H9 (cell line): Measurements from ENCODE around the gene ADAD2. TPM values are rescaled to one million over a fixed set of nuclear protein-coding genes. Genes with fewer than 3 reads are reported as not detected.
A peak's percentile ranks its signal among the peaks of the same experiment; 100 is the strongest.

Source experiments
- DNase-seq: peaks from one replicate; pipeline ENCODE4 v3.0.0-alpha.2; 2017
- H2AFZ ChIP-seq: one replicate; pipeline ENCODE4 v1.6.1; 2013; ENCODE audit warnings: mild to moderate bottlenecking, low read length, control low read depth, moderate library complexity
- H2AK5ac ChIP-seq: 2 replicates; pipeline ENCODE4 v1.6.1; 2013; ENCODE audit warnings: low read length, control low read depth, mixed read lengths; ENCODE audit not compliant: insufficient read length
- H2BK120ac ChIP-seq: one replicate; pipeline ENCODE4 v1.6.1; 2013; ENCODE audit warnings: low read depth, mild to moderate bottlenecking, low read length, control low read depth, inconsistent platforms; ENCODE audit not compliant: poor library complexity, severe bottlenecking
- H2BK12ac ChIP-seq: 2 replicates; pipeline ENCODE4 v1.6.1; 2013; ENCODE audit warnings: low read length, control low read depth, mixed read lengths, low read depth; ENCODE audit not compliant: insufficient read length
- H2BK15ac ChIP-seq: 2 replicates; pipeline ENCODE4 v1.6.1; 2013; ENCODE audit warnings: low read depth, low read length, control low read depth
- H2BK20ac ChIP-seq: one replicate; pipeline ENCODE4 v1.6.1; 2013; ENCODE audit warnings: low read depth, mild to moderate bottlenecking, low read length, control low read depth, inconsistent platforms; ENCODE audit not compliant: poor library complexity, severe bottlenecking
- H2BK5ac ChIP-seq: 2 replicates; pipeline ENCODE4 v1.6.1; 2013; ENCODE audit warnings: low read length, control low read depth, mixed read lengths; ENCODE audit not compliant: insufficient read length
- H3K14ac ChIP-seq: 2 replicates; pipeline ENCODE4 v1.6.1; 2013; ENCODE audit warnings: low read length, control low read depth; ENCODE audit not compliant: insufficient read depth
- H3K18ac ChIP-seq: 2 replicates; pipeline ENCODE4 v1.6.1; 2013; ENCODE audit warnings: low read depth, mild to moderate bottlenecking, mixed read lengths, low read length, control low read depth; ENCODE audit not compliant: insufficient read length
- H3K23ac ChIP-seq: 2 replicates; pipeline ENCODE4 v1.6.1; 2013; ENCODE audit warnings: low read length, control low read depth, mixed read lengths, low read depth; ENCODE audit not compliant: insufficient read length
- H3K23me2 ChIP-seq: 2 replicates; pipeline ENCODE4 v1.6.1; 2013; ENCODE audit warnings: low read depth, mild to moderate bottlenecking, mixed read lengths, low read length, control low read depth; ENCODE audit not compliant: insufficient read length, poor library complexity, severe bottlenecking
- H3K27ac ChIP-seq: 2 replicates; pipeline ENCODE4 v1.5.1; 2013; ENCODE audit warnings: low read length, control low read depth, mixed read lengths, low read depth; ENCODE audit not compliant: insufficient read length
- H3K27me3 ChIP-seq: 2 replicates; pipeline ENCODE4 v1.6.1; 2013; ENCODE audit warnings: low read length, control low read depth, inconsistent platforms; ENCODE audit not compliant: insufficient read depth
- H3K4ac ChIP-seq: 2 replicates; pipeline ENCODE4 v1.6.1; 2013; ENCODE audit warnings: low read depth, mild to moderate bottlenecking, control low read depth, inconsistent platforms, low read length, moderate library complexity
- H3K4me1 ChIP-seq: 2 replicates; pipeline ENCODE4 v1.6.1; 2013; ENCODE audit warnings: low read length, control low read depth, inconsistent platforms; ENCODE audit not compliant: insufficient read depth
- H3K4me2 ChIP-seq: 2 replicates; pipeline ENCODE4 v1.6.1; 2013; ENCODE audit warnings: low read length, control low read depth, mixed read lengths; ENCODE audit not compliant: insufficient read length, insufficient read depth
- H3K56ac ChIP-seq: 2 replicates; pipeline ENCODE4 v1.6.1; 2013; ENCODE audit warnings: low read depth, mild to moderate bottlenecking, mixed read lengths, low read length, control low read depth; ENCODE audit not compliant: insufficient read length
- H3K79me1 ChIP-seq: 2 replicates; pipeline ENCODE4 v1.6.1; 2013; ENCODE audit warnings: low read depth, mild to moderate bottlenecking, moderate library complexity, low read length, control low read depth, inconsistent platforms; ENCODE audit not compliant: insufficient read depth, poor library complexity, severe bottlenecking
- H3K79me2 ChIP-seq: 2 replicates; pipeline ENCODE4 v1.6.1; 2013; ENCODE audit warnings: low read length, control low read depth, inconsistent platforms; ENCODE audit not compliant: insufficient read depth
- H3K9ac ChIP-seq: 2 replicates; pipeline ENCODE4 v1.6.1; 2013; ENCODE audit warnings: low read length, control low read depth, mixed read lengths; ENCODE audit not compliant: insufficient read length; ENCODE audit errors: extremely low read depth
- H3K9me3 ChIP-seq: one replicate; pipeline ENCODE4 v1.6.1; 2013; ENCODE audit warnings: low read depth, low read length, inconsistent platforms; ENCODE audit not compliant: control insufficient read depth
- H3T11ph ChIP-seq: one replicate; pipeline ENCODE4 v1.6.1; 2013; ENCODE audit warnings: mild to moderate bottlenecking, low read length, control low read depth, inconsistent platforms
- H4K20me1 ChIP-seq: one replicate; pipeline ENCODE4 v1.6.1; 2013; ENCODE audit not compliant: control insufficient read depth, insufficient read length, insufficient read depth
- H4K5ac ChIP-seq: 2 replicates; pipeline ENCODE4 v1.6.1; 2013; ENCODE audit warnings: low read depth, mild to moderate bottlenecking, mixed read lengths, low read length, control low read depth; ENCODE audit not compliant: insufficient read length
- H4K8ac ChIP-seq: replicated peaks from 2 replicates; pipeline ENCODE4 v1.6.1; 2013; ENCODE audit warnings: low read length, control low read depth, mixed read lengths, low read depth; ENCODE audit not compliant: insufficient read length
- H4K91ac ChIP-seq: 2 replicates; pipeline ENCODE4 v1.6.1; 2013; ENCODE audit warnings: low read depth, mild to moderate bottlenecking, moderate library complexity, mixed read lengths, low read length, control low read depth; ENCODE audit not compliant: insufficient read length
- H3K27ac Mint-ChIP-seq, 3 experiments: 2 replicates in 2 of 3; 3 replicates in 1 of 3; pipeline ENCODE4 v1.8.0; 2020 to 2021; ENCODE audit warnings: mixed read lengths in 3 of 3, mild to moderate bottlenecking in 1 of 3, moderate library complexity in 1 of 3
- H3K27me3 Mint-ChIP-seq: 2 replicates; pipeline ENCODE4 v1.8.0; 2021; ENCODE audit warnings: low read depth, mild to moderate bottlenecking, moderate library complexity, mixed read lengths
- H3K36me3 Mint-ChIP-seq, 3 experiments: 2 replicates in 2 of 3; 3 replicates in 1 of 3; pipeline ENCODE4 v1.8.0; 2020 to 2021; ENCODE audit warnings: low read depth in 3 of 3, mixed read lengths in 3 of 3; ENCODE audit not compliant: insufficient read depth in 1 of 3
- H3K4me1 Mint-ChIP-seq, 2 experiments: 2 replicates each; pipeline ENCODE4 v1.8.0; 2020; ENCODE audit warnings: mixed read lengths in 2 of 2
- H3K4me3 Mint-ChIP-seq, 2 experiments: 2 replicates in 1 of 2; 3 replicates in 1 of 2; pipeline ENCODE4 v1.8.0; 2020 to 2021; ENCODE audit warnings: mild to moderate bottlenecking in 2 of 2, mixed read lengths in 2 of 2, moderate library complexity in 1 of 2
- H3K9me3 Mint-ChIP-seq, 2 experiments: 2 replicates in 1 of 2; 3 replicates in 1 of 2; pipeline ENCODE4 v1.8.0; 2020; ENCODE audit warnings: mild to moderate bottlenecking in 2 of 2, mixed read lengths in 2 of 2, moderate library complexity in 1 of 2
- WGBS: extraction: QIAGEN DNeasy Blood & Tissue Kit; methylation state at CpG from one replicate; pipeline ENCODE4 v1.1.7; 2013; ENCODE audit warnings: missing lambda C conversion rate, low lambda C conversion rate, mixed read lengths; ENCODE audit not compliant: insufficient read length; ENCODE audit errors: extremely low coverage; 5-methylcytosine and 5-hydroxymethylcytosine counted together
- total RNA-seq: library from RNA; stranded (reverse); gene quantifications from 2 replicates; pipeline ENCODE4 v1.2.1, GENCODE V29; 2021
- TF ChIP-seq, protein P1 (sequence below): fragments of 200-600 bp; sonication (generic); conservative IDR thresholded peaks from 3 replicates; pipeline ENCODE4 v1.8.0; 2021; ENCODE audit warnings: antibody characterized with exemption, mild to moderate bottlenecking

ADAD2 gene
- total RNA-seq, 1 experiment from 2014 or later: 1.0 TPM

DNA sequence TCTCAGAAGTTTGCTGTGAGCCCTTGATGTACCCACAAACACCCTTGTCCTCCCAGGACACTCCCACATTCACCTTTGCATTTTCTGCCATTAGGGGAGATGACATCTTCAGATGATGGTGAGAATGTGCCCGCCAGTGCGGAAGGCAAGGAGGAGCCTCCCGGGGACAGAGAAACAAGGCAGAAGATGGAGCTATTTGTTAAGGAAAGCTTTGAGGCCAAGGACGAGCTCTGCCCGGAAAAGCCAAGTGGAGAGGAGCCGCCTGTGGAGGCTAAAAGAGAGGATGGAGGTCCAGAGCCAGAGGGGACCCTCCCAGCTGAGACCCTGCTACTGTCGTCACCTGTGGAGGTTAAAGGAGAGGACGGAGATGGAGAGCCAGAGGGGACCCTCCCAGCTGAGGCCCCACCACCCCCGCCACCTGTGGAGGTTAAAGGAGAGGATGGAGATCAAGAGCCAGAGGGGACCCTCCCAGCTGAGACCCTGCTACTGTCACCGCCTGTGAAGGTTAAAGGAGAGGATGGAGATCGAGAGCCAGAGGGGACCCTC lies 21.1 kb upstream of the ADAD2 start:
- no peak overlapping the region for H2BK12ac ChIP-seq
- no peak overlapping the region for H3K4me3 Mint-ChIP-seq
- no peak overlapping the region for H3K9ac ChIP-seq
- no peak overlapping the region for H3T11ph ChIP-seq
- H3K4me1 Mint-ChIP-seq: peaks cover 0 to 2% of the 10 kb centered on the region in 2 experiments; a peak in 2 of 4 replicates
- no peak overlapping the region for H4K5ac ChIP-seq
- no peaks in the 10 kb centered on the region for H3K4me1 ChIP-seq
- no peaks in the 10 kb centered on the region for H3K23me2 ChIP-seq
- no peaks in the 10 kb centered on the region for H3K79me1 ChIP-seq
- no CpG with 5 or more reads among the region's 11 CpGs for WGBS
- H3K9me3 Mint-ChIP-seq: no peaks in the 10 kb centered on the region
- no peak overlapping the region for H3K56ac ChIP-seq
- no peak overlapping the region for H3K4ac ChIP-seq
- no peak overlapping the region for H3K27ac ChIP-seq
- no peak overlapping the region for H4K8ac ChIP-seq
- peak overlapping the region in 1 of 3 experiments; percentile 69; a peak in 3 of 7 replicates for H3K27ac Mint-ChIP-seq
- no peak overlapping the region for H4K91ac ChIP-seq
- no peak overlapping the region; the same call in 1 of the 2 replicates for H3K14ac ChIP-seq
- TF ChIP-seq, protein P1, sequence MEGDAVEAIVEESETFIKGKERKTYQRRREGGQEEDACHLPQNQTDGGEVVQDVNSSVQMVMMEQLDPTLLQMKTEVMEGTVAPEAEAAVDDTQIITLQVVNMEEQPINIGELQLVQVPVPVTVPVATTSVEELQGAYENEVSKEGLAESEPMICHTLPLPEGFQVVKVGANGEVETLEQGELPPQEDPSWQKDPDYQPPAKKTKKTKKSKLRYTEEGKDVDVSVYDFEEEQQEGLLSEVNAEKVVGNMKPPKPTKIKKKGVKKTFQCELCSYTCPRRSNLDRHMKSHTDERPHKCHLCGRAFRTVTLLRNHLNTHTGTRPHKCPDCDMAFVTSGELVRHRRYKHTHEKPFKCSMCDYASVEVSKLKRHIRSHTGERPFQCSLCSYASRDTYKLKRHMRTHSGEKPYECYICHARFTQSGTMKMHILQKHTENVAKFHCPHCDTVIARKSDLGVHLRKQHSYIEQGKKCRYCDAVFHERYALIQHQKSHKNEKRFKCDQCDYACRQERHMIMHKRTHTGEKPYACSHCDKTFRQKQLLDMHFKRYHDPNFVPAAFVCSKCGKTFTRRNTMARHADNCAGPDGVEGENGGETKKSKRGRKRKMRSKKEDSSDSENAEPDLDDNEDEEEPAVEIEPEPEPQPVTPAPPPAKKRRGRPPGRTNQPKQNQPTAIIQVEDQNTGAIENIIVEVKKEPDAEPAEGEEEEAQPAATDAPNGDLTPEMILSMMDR: no peak
- no peak overlapping the region for H2AK5ac ChIP-seq
- no peaks in the 10 kb centered on the region for H3K9me3 ChIP-seq
- H3K18ac ChIP-seq: no peak overlapping the region
- no peak overlapping the region for H3K23ac ChIP-seq
- H3K4me2 ChIP-seq: no peak overlapping the region
- no peak overlapping the region for H2BK20ac ChIP-seq
- H4K20me1 ChIP-seq: no peaks in the 10 kb centered on the region
- no peak overlapping the region for H2BK15ac ChIP-seq
- no peaks in the 10 kb centered on the region for H3K36me3 Mint-ChIP-seq
- H3K27me3 ChIP-seq: no peaks in the 10 kb centered on the region
- no peak for DNase-seq
- H3K27me3 Mint-ChIP-seq: peaks cover 3% of the 10 kb centered on the region; the same call in 1 of the 2 replicates
- no peak overlapping the region for H2BK120ac ChIP-seq
- no peak overlapping the region for H2BK5ac ChIP-seq
- no peaks in the 10 kb centered on the region for H3K79me2 ChIP-seq
- no peak overlapping the region for H2AFZ ChIP-seq
